A549 (cell line): ENCODE measurements around the gene ITPRIPL2. TPM values are rescaled to one million over a fixed set of nuclear protein-coding genes. Genes with fewer than 3 reads are reported as not detected.

Source experiments
- ATAC-seq, 2 experiments: fragments of 200-7000 bp in 1 of 2; fragments of >200 bp in 1 of 2; cut with Nextera tagmentation in 1 of 2; cut with Tn5 transposase in 1 of 2; 3 replicates each; pipeline versions ENCODE4 v1.8.0 to v1.9.1; 2018 to 2020; ENCODE audit warnings: mild to moderate bottlenecking in 1 of 2, moderate library complexity in 1 of 2
- CTCF ChIA-PET: fragments of 300-600 bp; sonication (Branson Sonifier 250); formaldehyde crosslinking; extraction: SDS; loops from one replicate; lab custom pipeline; 2021; ENCODE audit warnings: antibody characterized with exemption, inconsistent platforms; lab: Yijun Ruan, JAX
- POLR2A ChIA-PET: fragments of 350-600 bp; formaldehyde crosslinking; extraction: SDS; loops from one replicate; lab custom pipeline; 2021; ENCODE audit warnings: antibody characterized with exemption, inconsistent platforms; lab: Yijun Ruan, JAX
- DNase-seq, 2 experiments: peaks; one replicate each; pipeline versions ENCODE4 v3.0.0 to v3.0.0-alpha.2; 2011 to 2016; ENCODE audit warnings: low read depth in 1 of 2, low spot score in 1 of 2
- FAIRE-seq: peaks from 2 replicates; lab custom pipeline; 2011; peaks lifted over from hg19 to GRCh38; lab: Jason Lieb, UNC
- H3K27ac ChIP-seq, 2 experiments: fragments of >200 bp; sonication (Bioruptor Twin); formaldehyde crosslinking; 3 replicates each; pipeline ENCODE4 v1.5.1; 2016 to 2017
- H3K4me1 ChIP-seq: fragments of >200 bp; sonication (Bioruptor Twin); formaldehyde crosslinking; 3 replicates; pipeline ENCODE4 v1.6.1; 2016
- H3K4me2 ChIP-seq: fragments of >200 bp; sonication (Bioruptor Twin); formaldehyde crosslinking; 3 replicates; pipeline ENCODE4 v1.6.1; 2016
- H3K4me3 ChIP-seq: fragments of >200 bp; sonication (Bioruptor Twin); formaldehyde crosslinking; 3 replicates; pipeline ENCODE4 v1.5.1; 2016
- H3K9me3 ChIP-seq: fragments of >200 bp; sonication (Bioruptor Twin); formaldehyde crosslinking; 3 replicates; pipeline ENCODE4 v1.6.1; 2016
- WGBS: methylation state at CpG from one replicate; pipeline ENCODE4 v1.1.6; 2017; ENCODE audit errors: missing lambda C conversion rate; 5-methylcytosine and 5-hydroxymethylcytosine counted together
- polyA plus RNA-seq, 4 experiments: library from polyadenylated mRNA; depleted of rRNA in 3 of 4; stranded (reverse); fragments of >200 nt; fragmentation: RNase III in 1 of 4; extraction: RNeasy Plus Mini Kit Qiagen cat#74134 plus additional on column Dnase treatment in 1 of 4; gene quantifications; 2 replicates in 3 of 4; 3 replicates in 1 of 4; pipeline ENCODE4 v1.2.3, GENCODE V29; 2011 to 2017
- TF ChIP-seq, protein P1 (sequence below): IDR thresholded peaks from 2 replicates; pipeline ENCODE4 v1.6.1; 2012

The ITPRIPL2 gene
- polyA plus RNA-seq, 2 of the 4 experiments (the other 2 are of a cell fraction): 15.5 to 17.5 TPM

DNA sequence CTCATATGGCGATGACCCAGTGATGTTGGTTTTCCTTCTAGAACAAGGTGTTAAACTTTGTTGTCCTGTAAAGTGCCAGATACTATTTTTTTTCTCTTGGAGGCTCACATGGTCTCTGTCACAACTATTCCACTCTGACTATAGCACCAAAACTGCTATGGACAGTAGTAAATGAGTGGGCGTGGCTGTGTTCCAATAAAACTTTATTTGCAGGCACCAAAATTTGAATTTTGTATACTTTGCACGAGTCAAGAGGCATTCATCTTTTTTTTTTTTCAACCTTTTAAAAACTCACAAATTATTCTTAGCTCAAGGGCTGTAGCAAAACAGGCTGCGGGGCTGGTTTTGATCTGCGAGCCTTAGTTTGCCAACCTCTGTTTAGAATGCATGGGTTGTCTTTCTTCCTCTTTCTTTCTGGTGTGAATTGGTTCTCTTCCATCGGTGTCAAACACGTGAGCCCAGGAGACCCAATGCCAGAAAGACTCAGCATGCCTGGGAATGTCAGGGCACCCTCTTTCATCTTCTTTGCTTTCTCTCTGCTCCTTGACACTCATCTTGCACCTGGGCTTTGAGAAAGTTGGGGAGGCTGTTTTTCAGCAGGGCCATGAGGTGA is 56.4 kb downstream of the ITPRIPL2 start:
- TF ChIP-seq, protein P1, sequence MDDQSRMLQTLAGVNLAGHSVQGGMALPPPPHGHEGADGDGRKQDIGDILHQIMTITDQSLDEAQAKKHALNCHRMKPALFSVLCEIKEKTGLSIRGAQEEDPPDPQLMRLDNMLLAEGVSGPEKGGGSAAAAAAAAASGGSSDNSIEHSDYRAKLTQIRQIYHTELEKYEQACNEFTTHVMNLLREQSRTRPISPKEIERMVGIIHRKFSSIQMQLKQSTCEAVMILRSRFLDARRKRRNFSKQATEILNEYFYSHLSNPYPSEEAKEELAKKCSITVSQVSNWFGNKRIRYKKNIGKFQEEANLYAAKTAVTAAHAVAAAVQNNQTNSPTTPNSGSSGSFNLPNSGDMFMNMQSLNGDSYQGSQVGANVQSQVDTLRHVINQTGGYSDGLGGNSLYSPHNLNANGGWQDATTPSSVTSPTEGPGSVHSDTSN: no peak
- Histone ChIP-seq H3K4me2 (no peak overlapping the region), H3K4me1 (peaks cover 23% of the 10 kb centered on the region), H3K4me3 (no peak overlapping the region), H3K27ac (no peak overlapping the region), H3K9me3 (0 out of 3 replicates have a peak, but pooled peaks cover 3% of the 10 kb centered on the region)
- WGBS: 88% methylated on average over 7 of the region's 7 CpGs
- DNase-seq (no peak), FAIRE-seq (no peak), ATAC-seq (no peak)
- ChIA-PET POLR2A (no interaction called here), CTCF (interaction anchor here (1.1 to 2.7 kb wide), 3 partner anchors 9 to 84 kb away, joined by 4 to 11 read pairs (median 4); no protein-coding TSS in a partner anchor)

Other genes starting within 250 kb of the ITPRIPL2 start
- 59.4 and 63.8 TPM in 2 replicates for gene SMG1, start 187.6 kb upstream of the ITPRIPL2 start, polyA plus RNA-seq (2011; rRNA removed)
- gene SMG1, start 187.6 kb upstream of the ITPRIPL2 start, polyA plus RNA-seq (2017; fragmentation: RNase III; extraction: RNeasy Plus Mini Kit Qiagen cat#74134 plus additional on column Dnase treatment): 14.4 to 18.3 TPM (median 15.7 TPM) in 3 replicates
- gene TMC7, start 130.0 kb upstream of the ITPRIPL2 start, polyA plus RNA-seq (2011; rRNA removed): 9.4 and 15.0 TPM in 2 replicates
- gene TMC7, start 130.0 kb upstream of the ITPRIPL2 start, polyA plus RNA-seq (2017; fragmentation: RNase III; extraction: RNeasy Plus Mini Kit Qiagen cat#74134 plus additional on column Dnase treatment): 5.4 to 7.5 TPM (median 7.0 TPM) in 3 replicates
- 17.9 and 23.8 TPM in 2 replicates for gene COQ7, start 46.4 kb upstream of the ITPRIPL2 start, polyA plus RNA-seq (2011; rRNA removed)
- 15.9 to 18.5 TPM (median 16.3 TPM) in 3 replicates for gene COQ7, start 46.4 kb upstream of the ITPRIPL2 start, polyA plus RNA-seq (2017; fragmentation: RNase III; extraction: RNeasy Plus Mini Kit Qiagen cat#74134 plus additional on column Dnase treatment)
- gene SYT17, start 54.3 kb downstream of the ITPRIPL2 start, polyA plus RNA-seq (2011; rRNA removed): 18.7 and 28.1 TPM in 2 replicates
- 8.3 to 10.7 TPM (median 9.8 TPM) in 3 replicates for gene SYT17, start 54.3 kb downstream of the ITPRIPL2 start, polyA plus RNA-seq (2017; fragmentation: RNase III; extraction: RNeasy Plus Mini Kit Qiagen cat#74134 plus additional on column Dnase treatment)
- gene CLEC19A, start 171.8 kb downstream of the ITPRIPL2 start, polyA plus RNA-seq (2011; rRNA removed): 0.09 and 0.15 TPM in 2 replicates
- gene CLEC19A, start 171.8 kb downstream of the ITPRIPL2 start, polyA plus RNA-seq (2017; fragmentation: RNase III; extraction: RNeasy Plus Mini Kit Qiagen cat#74134 plus additional on column Dnase treatment): 0.49 to 0.58 TPM (median 0.50 TPM) in 3 replicates